ENCODE measurements around the gene ITGB1BP1.
A peak's percentile ranks its signal among the peaks of the same experiment; 100 is the strongest.

ITGB1BP1 gene

GRCh38 chr2:9375857-9376428, 47.4 kb downstream of the ITGB1BP1 start:
- Histone ChIP-seq H3K4me3 (ENCODE audit: low read depth, low read length, poor library complexity, severe bottlenecking) (no peak overlapping the region), H3K4me2 (ENCODE audit: low read length) (no peak overlapping the region), H3K4me1 (ENCODE audit: insufficient read depth, low read length, severe bottlenecking) (no peaks in the 10 kb centered on the region), H3K9me3 (ENCODE audit: low read length) (no peaks in the 10 kb centered on the region), H2AFZ (ENCODE audit: low read length) (no peak overlapping the region), H3F3A (ENCODE audit: insufficient read depth, low read length) (no peaks in the 10 kb centered on the region), H3K9ac (ENCODE audit: low read length) (no peak overlapping the region), H4K20me1 (ENCODE audit: insufficient read depth, low read length) (no peaks in the 10 kb centered on the region), H3K27me3 (ENCODE audit: insufficient read depth, low read length) (peaks cover 5% of the 10 kb centered on the region; the same call in 1 of the 2 replicates), H3K9me2 (ENCODE audit: low read depth, low read length) (no peaks in the 10 kb centered on the region), H3K27ac (ENCODE audit: low read depth, low read length, poor library complexity, severe bottlenecking) (no peak overlapping the region), H3K79me2 (ENCODE audit: insufficient read depth, low read length) (no peaks in the 10 kb centered on the region), H3K36me3 (ENCODE audit: insufficient read depth, low read length) (no peaks in the 10 kb centered on the region)
- TF ChIP-seq EZH2 (IDR thresholded peaks at IDR 0.05; ENCODE audit: borderline replicate concordance, low read length) (no peak), CTCF (IDR thresholded peaks at IDR 0.05; ENCODE audit: low read length) (peak; percentile 64)

GRCh38 chr2:9374071-9374730, 49.1 kb downstream of the ITGB1BP1 start:
- TF ChIP-seq EZH2 (IDR thresholded peaks at IDR 0.05; ENCODE audit: borderline replicate concordance, low read length) (no peak), CTCF (IDR thresholded peaks at IDR 0.05; ENCODE audit: low read length) (no peak)
- Histone ChIP-seq H3K27me3 (ENCODE audit: insufficient read depth, low read length) (no peaks in the 10 kb centered on the region; the same call in 1 of the 2 replicates), H2AFZ (ENCODE audit: low read length) (no peak overlapping the region), H3K27ac (ENCODE audit: low read depth, low read length, poor library complexity, severe bottlenecking) (no peak overlapping the region), H3K79me2 (ENCODE audit: insufficient read depth, low read length) (no peaks in the 10 kb centered on the region), H3F3A (ENCODE audit: insufficient read depth, low read length) (no peaks in the 10 kb centered on the region), H3K4me2 (ENCODE audit: low read length) (no peak overlapping the region), H3K36me3 (ENCODE audit: insufficient read depth, low read length) (no peaks in the 10 kb centered on the region), H3K4me1 (ENCODE audit: insufficient read depth, low read length, severe bottlenecking) (no peaks in the 10 kb centered on the region), H3K9ac (ENCODE audit: low read length) (no peak overlapping the region), H3K9me3 (ENCODE audit: low read length) (no peaks in the 10 kb centered on the region), H4K20me1 (ENCODE audit: insufficient read depth, low read length) (no peaks in the 10 kb centered on the region), H3K4me3 (ENCODE audit: low read depth, low read length, poor library complexity, severe bottlenecking) (no peak overlapping the region), H3K9me2 (ENCODE audit: low read depth, low read length) (no peaks in the 10 kb centered on the region)

GRCh38 chr2:9373476-9373875, 49.9 kb downstream of the ITGB1BP1 start:
- H3K4me3 ChIP-seq (ENCODE audit: low read depth, low read length, poor library complexity, severe bottlenecking): no peak overlapping the region
- TF ChIP-seq EZH2 (IDR thresholded peaks at IDR 0.05; ENCODE audit: borderline replicate concordance, low read length) (no peak), CTCF (IDR thresholded peaks at IDR 0.05; ENCODE audit: low read length) (no peak)
- H3K4me1 ChIP-seq (ENCODE audit: insufficient read depth, low read length, severe bottlenecking): no peaks in the 10 kb centered on the region
- H3F3A ChIP-seq (ENCODE audit: insufficient read depth, low read length): no peaks in the 10 kb centered on the region
- H3K9ac ChIP-seq (ENCODE audit: low read length): no peak overlapping the region
- no peaks in the 10 kb centered on the region for H3K36me3 ChIP-seq (ENCODE audit: insufficient read depth, low read length)
- no peak overlapping the region for H2AFZ ChIP-seq (ENCODE audit: low read length)
- H3K27me3 ChIP-seq (ENCODE audit: insufficient read depth, low read length): no peaks in the 10 kb centered on the region; the same call in 1 of the 2 replicates
- H3K79me2 ChIP-seq (ENCODE audit: insufficient read depth, low read length): no peaks in the 10 kb centered on the region
- H4K20me1 ChIP-seq (ENCODE audit: insufficient read depth, low read length): no peaks in the 10 kb centered on the region
- no peak overlapping the region for H3K4me2 ChIP-seq (ENCODE audit: low read length)
- no peaks in the 10 kb centered on the region for H3K9me2 ChIP-seq (ENCODE audit: low read depth, low read length)
- no peaks in the 10 kb centered on the region for H3K9me3 ChIP-seq (ENCODE audit: low read length)
- H3K27ac ChIP-seq (ENCODE audit: low read depth, low read length, poor library complexity, severe bottlenecking): no peak overlapping the region

Measured in OCI-LY1 (cell line).